ENCODE data around the gene RNF212.

The RNF212 gene

DNA sequence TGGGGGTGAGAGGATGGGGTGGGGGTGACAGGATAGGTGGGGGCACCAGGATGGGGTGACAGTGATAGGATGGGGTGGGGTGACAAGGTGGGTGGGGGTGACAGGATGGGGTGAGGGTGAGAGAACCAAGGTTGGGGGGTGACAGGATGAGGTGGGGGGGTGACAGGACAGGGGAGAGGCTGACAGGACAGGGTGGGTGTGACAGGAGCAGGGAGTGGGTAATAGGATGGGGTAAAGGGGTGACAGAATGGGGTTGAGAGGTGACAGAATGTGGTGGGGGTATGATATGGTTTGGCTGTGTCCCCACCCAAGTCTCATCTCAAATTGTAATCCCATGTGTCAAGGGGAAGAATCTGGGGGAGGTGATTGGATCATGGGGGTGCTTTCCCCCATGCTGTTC, 26.0 kb downstream of the RNF212 start:
- DNase-seq, result no peak

DNA sequence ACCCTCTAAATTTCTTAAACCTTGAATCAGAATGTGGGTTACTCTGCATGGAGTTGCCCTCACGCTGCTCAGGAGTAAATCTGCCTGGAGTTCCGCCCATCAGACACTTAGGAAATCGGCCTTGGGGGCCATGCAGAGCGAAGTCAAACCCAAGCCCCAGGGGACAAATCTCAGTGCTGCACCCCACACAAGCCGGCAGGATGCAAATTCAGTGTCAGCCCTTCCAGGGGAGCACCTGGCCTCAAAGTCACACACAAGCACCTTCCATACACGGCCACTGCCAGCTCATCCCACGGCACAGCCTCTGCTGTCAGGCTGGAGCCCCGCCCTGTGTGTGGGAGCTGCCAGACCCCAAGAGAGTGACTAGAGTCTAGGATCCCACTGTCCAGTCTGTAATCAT, 27.4 kb downstream of the RNF212 start:
- no peak for DNase-seq

DNA sequence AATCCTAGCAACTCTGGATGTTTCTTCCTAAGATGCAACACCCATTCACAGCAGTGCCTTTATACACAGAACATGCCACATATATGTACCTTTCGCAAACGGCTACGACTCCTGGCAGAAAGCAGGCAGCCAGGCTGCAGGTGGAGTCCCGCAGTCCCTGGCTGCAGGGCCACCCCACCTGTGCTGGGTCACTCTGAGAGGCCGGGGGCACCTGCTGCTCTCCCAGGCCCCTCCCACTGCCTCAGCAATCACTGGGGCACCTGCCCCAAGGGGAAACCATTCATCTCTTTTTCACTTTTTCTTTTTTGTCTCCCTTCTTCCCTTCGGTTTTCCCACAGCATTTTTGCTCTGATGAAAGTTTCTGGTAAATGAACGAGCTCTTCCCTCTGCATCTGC, 28.0 kb downstream of the RNF212 start:
- DNase-seq, result no peak

DNA sequence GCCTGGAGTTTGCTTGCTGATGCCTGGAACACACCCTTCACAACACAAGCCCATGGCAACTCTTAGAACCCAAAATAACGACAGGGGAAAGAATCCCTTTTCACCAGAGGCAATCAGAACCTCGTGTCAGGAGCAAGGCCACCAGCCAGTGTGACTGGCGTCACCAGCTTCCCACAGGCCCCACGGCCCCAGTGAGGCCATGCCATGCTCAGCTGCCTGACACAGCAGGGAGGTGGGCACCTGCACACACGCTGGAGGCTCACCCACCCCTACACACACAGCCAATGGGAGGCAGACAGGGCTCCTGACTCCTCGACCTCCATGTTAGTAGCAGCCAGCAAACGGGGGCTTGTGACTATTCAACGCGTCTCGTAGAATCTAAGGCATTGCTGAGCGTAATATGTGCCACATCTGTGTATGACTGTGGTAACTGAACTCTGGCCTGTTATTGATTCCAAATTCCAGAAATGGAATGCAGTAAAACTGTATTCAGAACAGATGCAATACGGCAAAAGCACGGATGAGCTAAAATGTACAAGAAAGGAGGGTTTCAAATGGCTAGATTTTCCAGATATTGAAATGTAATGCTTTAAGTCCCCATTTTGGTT, 28.5 kb downstream of the RNF212 start:
- no peak for DNase-seq

DNA sequence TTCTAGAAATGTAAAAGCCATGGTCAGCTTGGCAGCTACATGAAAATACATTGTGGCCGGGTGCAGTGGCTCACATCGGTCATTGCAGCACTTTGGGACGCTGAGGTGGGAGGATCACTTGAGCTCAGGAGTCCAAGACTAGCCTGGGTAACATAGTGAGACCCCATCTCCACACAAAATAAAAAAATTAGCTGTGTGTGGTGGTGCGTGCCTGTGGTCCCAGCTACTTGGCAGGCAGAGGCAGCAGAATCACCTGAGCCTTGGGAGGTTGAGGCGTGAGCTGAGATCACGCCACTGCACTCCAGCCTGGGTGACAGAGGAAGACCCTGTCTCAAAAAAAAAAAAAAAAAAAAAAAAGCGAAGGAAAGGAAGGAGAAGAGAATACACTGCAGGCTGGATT, 29.0 kb downstream of the RNF212 start:
- no peak for DNase-seq

DNA sequence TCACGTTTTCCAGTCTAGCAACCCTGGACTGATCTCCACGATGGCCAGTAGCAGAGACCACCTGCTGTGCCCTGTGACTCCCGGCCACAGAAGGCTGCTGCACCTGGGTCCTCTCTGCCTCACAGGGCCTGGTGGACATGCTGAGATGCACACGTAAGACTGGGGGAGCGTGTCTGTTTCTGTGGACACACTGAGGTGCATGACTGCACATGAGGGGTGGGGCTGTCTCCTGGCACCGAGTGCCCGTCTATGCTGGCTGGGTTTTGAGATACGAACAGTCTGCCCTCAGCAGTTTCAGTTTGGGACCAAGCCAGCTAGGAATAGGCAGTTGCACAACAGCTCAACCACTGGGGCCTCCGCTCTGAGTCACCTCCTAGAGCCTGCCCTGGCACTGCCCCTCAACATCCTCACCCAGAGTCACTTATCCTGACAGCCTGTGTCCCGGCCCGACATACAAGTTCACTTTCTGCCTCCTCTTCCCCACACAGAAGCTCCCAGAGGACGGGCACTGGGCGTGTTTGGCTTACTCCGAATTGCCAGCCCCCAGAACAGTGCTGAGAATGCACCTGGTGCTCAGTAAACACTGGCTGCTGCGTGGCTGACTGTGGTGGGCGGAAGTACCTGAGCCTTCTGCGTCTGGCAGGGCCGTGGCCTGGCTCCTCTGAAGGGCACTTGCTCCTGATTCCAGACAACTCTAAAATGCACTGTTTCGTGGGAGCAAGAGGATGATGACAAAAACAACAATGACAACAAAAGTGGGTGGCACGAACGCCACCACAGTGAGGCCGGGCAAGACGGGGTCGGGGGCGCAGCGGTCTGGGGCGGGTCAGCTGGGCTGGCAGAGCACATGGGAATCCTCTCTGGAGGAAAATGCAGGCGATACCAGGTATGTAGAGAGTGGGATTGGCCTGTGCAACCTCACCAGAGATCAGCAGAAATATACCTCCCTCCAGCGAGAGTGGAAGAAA, 30.9 kb downstream of the RNF212 start:
- peak; percentile 2 for DNase-seq

DNA sequence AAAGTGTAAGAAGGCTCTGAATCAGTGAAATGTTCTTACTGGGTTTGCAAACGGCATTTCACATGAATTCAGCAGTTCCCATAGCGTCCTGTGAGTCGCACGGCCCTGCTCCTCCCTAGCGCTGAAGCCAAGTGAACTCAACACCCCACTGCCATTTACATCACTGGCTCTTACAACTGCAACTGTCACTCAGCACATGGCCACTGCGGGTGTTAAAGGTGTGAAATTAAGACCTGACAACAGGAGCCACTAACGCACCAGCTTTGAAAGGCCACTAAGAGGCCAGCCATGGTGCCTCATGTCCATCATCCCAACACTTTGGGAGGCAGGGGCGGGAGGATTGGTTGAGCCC, 31.7 kb downstream of the RNF212 start:
- no peak for DNase-seq

DNA sequence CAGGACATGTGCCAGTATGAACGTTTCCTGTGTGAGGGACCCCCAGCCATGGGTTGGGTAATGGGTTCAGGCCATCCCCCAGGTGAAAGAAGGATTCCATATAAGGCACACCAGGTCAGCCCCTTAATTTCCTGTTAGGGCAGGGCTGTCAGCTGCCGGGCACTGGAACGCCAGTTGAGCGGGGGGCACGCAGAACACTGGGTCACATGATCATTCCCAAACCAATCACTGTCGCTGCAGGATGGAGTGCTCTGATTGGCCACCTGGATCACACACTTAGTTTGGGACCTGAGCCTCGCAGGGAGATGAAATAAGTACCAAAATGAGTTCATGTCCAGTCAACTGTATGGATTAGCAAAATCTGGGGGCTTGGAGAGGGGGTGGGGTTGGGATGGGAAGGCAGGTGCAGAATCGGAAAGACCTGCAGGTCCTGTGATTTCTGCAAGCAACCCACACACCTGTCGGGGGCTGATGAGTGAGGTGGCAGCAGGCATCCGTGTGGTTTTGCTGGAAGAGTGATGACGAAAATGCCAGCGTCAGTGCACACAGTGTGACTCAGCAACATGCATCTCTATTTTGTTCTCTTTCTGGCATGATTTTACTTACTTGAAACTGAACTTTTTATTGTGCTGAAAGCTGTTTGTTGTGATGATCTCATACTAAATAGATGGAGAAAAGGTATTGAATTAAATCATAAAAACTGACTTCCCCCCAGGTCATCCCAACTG, 32.2 kb downstream of the RNF212 start:
- DNase-seq, result no peak

DNA sequence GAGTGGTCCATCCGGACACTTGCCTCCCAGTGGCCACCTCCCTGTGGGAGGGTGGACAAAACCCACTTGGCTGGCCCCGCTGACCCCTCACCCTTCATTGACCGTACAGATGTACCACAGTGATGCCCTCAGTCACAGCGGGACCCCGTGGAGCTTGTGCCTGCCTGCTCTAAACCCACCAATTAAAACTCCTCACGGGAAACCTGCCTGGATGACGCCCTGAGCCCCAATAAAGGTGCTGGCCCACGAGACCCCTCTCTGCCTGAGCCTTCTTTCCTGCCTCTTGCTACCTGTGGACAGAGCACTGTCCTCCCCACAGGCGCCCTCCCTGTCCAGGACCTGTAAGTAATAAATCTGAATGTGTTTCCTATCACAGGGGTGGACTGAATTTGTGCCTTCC, 32.9 kb downstream of the RNF212 start:
- DNase-seq, result no peak

DNA sequence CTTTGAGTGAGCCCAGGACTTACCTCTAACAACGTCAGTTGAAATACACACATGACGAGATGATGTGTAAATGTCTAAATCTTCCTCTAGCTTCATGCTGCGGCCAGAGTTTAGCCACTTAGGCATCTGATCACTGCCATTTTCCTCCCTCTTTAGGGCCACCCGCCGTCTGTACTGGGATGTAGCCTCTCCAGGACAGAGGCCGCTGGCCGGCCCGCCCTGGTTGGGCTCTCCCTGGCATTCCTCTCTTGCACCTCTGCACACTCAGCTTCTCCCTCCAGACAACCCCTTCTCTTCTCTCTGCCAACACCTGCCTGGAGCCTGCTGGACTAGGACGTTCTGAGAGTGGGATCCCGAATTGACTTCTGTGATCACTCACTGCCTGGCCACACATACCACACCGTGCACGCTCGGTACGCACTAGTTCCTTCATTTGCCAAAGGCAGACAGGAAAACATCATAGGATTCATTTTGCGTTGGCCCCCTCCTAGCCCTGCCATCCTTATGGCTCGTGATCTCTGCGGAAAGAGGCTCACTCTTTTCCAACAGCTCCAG, 33.6 kb downstream of the RNF212 start:
- no peak for DNase-seq

DNA sequence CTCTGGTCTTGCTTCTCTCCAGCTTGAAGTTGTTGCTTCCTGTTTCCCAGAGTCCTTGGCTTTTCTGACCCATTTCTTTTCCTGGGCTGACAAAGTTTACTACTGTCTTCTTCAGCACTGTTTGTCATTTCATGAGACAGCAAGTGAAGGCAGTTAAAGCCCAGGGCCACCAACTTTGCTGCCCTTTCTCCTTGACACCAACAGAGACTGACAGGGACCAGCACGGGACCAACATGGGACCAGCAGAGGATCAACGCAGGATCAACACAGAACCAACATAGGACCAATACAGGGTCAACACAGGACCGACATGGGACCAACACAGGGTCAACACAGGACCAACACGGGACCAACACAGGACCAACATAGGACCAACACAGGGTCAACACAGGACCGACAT, 34.9 kb downstream of the RNF212 start:
- no peak for DNase-seq

DNA sequence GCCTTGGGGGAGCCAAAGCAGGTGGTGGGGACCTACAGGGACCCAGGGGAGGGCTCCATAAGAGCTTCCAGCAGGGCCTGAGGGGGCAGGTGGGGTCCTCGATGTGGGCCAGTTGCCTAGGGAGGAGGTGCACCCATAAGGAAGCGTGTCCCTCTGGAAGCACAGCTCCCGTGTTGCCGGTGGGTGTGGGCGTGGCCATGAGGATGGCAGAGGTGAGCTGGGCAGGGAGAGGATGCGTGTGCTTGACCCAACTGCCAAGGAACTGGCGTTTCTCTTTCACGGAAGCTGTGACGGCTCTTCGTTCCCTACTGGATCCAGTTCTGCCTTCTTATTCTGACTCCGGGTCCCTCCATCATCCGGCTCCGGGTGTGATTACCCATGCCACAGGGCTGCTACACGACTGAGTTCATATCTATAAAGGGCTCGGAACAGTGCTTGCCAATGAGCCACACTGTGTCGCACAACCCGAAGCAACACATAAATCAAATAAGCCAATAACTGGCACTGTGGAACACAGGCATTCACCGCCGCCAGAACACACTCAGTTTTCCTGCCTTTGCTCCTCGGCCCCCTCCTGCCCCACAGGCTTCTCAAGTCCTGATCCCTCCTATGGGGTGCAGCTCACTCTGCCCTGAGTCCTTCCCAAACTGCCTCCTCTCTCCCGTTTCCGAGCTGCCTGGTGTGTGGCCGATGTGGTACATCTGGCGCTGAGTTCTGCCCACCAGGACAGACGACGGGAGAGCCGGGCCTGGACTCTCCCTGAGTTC, 35.5 kb downstream of the RNF212 start:
- no peak for DNase-seq

DNA sequence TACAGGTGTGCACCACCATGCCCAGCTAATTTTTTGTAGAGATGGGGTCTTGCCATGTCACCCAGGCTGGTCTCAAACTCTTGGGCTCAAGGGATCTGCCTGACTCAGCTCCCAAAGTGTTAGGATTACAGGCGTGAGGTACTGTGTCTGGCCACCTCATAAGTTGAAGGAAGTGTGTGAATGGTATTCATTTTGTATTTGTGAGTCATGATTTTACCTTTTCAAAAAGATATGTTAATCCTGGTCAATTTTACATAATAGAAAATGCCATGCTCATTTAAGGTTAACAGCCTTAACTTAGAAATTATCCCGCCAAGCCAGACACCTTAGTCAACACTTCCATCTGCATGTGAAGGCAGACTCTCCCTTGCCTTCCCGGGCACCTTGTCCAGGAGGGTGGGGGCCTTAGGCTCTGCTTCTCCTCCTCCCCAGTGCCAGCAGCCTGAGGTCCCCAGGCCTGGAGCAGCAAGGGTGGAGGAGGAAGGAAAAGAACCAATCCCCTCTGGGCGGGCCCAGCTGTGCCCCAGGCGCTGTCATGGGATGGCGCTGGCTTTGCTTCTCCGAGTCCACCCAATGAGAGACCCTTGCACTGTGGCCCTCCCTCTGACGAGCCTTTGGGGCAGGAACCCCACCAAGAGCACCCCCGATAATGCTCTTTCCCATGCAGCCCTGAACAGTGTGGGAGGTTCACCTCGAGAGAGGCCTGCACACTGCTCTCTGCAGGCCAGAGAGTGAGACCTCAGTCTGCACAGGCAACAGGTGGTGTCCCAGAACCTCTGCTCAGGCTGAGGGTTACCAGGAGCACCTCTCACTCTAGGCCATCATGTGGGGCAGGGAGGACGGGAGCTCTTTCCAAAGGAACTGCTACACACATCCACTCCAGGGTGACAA, 37.3 kb downstream of the RNF212 start:
- no peak for DNase-seq

DNA sequence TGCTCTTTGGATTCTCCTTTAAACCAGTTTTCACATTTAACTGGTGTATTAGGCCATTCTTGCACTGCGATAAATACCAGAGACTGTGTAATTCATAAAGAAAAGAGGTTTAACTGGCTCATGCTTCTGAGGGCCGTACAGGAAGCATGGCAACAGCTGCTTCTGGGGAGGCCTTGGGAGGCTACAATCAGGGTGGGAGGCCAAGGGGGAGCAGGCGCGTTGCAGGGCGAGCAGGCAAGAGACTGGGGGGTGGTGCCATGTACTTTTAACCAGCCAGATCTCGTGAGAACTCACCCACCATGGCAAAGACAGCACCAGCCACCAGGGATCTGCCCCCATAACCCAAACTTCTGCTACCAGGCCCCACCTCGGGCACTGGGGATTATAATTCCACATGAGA, 38.1 kb downstream of the RNF212 start:
- DNase-seq, result no peak

DNA sequence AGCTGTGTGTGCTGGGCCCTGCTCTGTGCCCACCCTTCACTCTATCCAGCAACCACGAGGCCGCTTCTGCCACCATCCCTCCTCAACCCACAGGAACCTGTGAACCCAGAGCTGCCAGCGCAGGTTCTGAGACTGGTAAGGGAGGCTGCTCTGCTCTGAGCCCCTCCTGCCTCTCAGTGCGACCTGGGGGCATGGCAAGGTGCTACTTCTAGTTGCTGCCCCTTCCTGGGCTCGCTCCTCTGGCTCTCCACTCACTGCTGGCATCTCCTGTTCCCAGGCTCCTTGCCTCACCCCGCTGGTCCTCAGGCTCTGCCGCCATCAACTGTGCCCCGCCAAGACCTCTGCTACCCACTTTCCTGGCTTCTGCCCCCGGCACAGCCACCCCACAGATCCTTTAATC, 39.3 kb downstream of the RNF212 start:
- no peak for DNase-seq

DNA sequence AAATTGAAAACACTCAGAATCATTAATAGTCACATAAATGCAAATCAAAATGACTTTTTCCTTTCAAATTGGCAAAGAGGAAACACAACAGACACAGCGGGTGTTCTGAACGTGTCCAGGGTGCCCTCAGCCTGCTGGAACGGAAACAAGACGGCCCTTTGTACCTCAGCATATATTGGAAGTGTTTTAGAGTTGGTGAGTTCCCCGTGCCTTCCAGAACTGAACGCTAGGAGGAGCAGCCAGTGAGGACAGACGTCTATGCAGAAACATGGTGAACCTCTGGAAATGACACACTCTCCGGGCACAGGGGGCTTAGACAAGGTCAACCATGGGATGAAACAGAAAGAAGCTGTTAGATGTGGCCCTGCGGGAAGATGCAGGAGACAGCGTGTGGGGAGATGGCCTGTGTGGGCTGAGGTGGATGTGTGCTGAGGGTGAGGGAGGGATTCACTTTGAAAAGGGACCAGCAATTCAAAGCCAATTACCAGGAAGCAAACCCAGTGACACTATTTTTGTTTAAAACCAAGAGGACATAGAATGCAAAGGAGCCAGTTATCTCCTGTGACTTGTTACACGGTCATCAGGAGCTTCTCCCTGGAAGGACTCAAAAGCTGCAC, 40.4 kb downstream of the RNF212 start:
- peak; percentile 13 for DNase-seq

DNA sequence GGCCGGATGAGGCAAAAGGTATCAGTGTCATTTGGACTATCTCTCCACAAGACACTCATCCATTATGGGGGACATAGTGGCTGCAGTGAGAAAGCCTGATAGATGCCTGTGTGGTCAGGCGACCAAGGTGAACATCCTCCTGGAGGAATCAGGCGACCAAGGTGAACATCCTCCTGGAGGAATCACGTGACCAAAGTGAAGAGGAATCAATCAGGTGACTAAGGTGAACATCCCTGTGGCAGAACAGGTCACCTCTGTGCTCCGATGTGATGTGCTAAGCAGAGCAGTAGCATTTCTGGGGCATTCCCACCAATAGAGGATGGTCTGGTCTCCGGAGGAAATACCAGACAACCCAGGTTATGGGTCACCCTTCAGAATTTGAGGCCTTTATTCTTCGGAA, 44.0 kb downstream of the RNF212 start:
- no peak for DNase-seq

DNA sequence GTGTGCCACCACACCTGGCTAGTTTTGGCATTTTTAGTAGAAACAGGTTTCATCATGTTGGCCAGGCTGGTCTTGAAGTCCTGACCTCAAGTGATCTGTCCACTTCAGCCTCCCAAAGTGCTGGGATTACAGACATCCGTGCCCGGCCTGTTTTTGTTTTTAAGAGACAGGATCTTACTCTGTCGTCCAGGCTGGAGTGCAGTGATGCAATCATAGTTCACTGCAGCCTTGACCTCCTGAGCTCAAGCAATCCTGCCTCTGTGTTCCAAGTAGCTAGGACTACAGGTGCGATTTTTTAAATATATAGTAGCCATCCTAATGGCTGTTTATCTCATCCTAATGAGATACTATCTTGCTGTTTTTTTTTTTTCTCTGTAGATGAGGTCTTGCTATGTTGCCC, 47.6 kb downstream of the RNF212 start:
- no peak for DNase-seq

DNA sequence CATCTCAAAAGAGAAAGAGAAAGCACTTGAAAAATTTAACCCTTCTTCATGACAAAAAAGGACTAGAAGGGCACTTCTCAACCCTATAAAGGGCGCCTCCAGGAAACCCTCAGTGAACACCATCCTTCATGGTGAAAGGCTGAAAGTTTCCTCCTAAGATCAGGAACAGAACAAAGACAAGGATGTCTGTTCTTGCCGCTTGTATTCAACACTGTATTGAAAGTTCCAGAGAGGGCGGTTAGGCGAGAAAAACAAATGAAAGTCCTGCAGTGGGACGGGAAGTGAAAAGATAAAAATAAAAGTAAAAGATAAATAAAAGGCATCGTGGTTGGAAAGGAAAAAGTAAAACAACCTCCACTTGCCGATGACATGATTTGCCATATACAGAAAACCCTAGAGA, 50.9 kb downstream of the RNF212 start:
- DNase-seq, result no peak

DNA sequence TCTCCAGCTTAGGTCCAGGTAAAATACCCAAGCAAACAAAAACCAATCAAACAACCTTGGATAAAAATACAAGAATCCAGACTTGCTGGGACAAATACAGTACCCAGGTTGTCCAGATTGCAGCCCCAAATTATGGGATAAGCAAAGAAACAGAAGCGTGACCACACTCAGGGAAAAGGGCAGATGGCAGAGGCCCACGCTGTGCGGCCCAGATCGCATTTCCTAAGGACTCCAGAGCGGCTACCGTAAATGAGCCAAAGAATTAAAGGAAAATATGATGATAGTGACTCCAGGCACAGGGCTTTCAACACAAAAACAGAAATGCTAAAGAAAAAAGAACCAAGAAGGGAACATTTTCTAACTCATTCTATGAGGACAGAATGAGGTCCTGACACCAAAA, 51.6 kb downstream of the RNF212 start:
- no peak for DNase-seq

DNA sequence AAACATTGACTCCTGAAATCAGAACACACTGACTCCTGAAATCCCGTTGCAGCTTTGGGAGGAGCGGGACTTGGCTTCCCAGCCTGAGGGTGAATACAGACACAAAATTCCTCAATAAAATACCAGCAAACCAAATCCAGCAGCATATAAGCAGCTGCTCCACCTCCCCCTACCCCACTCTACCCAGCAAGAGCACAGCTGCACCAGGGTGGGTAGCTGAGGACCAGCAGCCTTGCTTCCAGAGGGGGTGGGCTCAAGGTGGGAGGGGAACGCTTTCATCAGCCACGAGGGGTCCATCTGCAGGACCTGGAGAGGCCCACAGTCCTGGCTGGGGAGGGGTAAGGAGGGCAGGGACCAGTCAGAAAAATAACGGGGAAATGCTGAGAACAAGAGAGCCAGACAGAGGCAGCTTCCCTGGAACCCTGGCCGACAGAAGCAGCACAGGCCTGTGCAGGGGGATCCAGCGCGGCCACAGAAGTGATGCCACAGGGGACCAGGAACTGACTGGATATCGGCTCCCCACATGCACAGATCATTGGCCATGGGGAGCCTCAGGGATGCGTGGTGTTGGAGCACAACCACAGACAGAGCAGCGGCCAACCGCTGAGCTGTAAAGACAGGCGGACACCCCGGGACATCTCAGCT, 52.2 kb downstream of the RNF212 start:
- DNase-seq, result no peak

Measured in KG1 (cell line).